GM23338 (cell line): ENCODE results near the gene CLCN6. TPM values are rescaled to one million over a fixed set of nuclear protein-coding genes. Genes with fewer than 3 reads are reported as not detected.
A peak's percentile ranks its signal among the peaks of the same experiment; 100 is the strongest.

Experiments used
- ATAC-seq: fragments of 200-7000 bp; cut with Tn5 transposase; 3 replicates; pipeline ENCODE4 v1.9.1; 2020
- DNase-seq: peaks from one replicate; pipeline ENCODE4 v3.0.0-alpha.2; 2015; ENCODE audit warnings: low spot score
- H2AFZ ChIP-seq: fragments of 200-600 bp; sonication (generic); 2 replicates; pipeline ENCODE4 v1.8.0; 2016; ENCODE audit warnings: antibody characterized with exemption, mild to moderate bottlenecking, moderate library complexity
- H3F3A ChIP-seq: fragments of 200-600 bp; sonication (generic); replicated peaks from 2 replicates; pipeline ENCODE4 v1.8.0; 2017; ENCODE audit warnings: antibody characterized with exemption, mixed run types, low read depth
- H3K27ac ChIP-seq: fragments of 200-600 bp; sonication (generic); 2 replicates; pipeline ENCODE4 v1.6.1; 2016; ENCODE audit warnings: low read depth
- H3K27me3 ChIP-seq: fragments of 200-600 bp; sonication (generic); 2 replicates; pipeline ENCODE4 v1.8.0; 2016; ENCODE audit warnings: mild to moderate bottlenecking, mixed run types, moderate library complexity; ENCODE audit not compliant: insufficient read depth
- H3K36me3 ChIP-seq: fragments of 200-600 bp; sonication (generic); 2 replicates; pipeline ENCODE4 v1.8.0; 2016; ENCODE audit warnings: mild to moderate bottlenecking; ENCODE audit not compliant: insufficient read depth
- H3K4me1 ChIP-seq: fragments of 200-600 bp; sonication (generic); 2 replicates; pipeline ENCODE4 v1.8.0; 2016; ENCODE audit warnings: mild to moderate bottlenecking, moderate library complexity; ENCODE audit not compliant: insufficient read depth
- H3K4me2 ChIP-seq: fragments of 200-600 bp; sonication (generic); 2 replicates; pipeline ENCODE4 v1.7.1; 2017; ENCODE audit warnings: mixed run types
- H3K4me3 ChIP-seq: fragments of 200-600 bp; sonication (generic); 2 replicates; pipeline ENCODE4 v1.6.1; 2016; ENCODE audit warnings: mixed run types
- H3K79me2 ChIP-seq: fragments of 200-600 bp; sonication (generic); replicated peaks from 2 replicates; pipeline ENCODE4 v1.8.0; 2017; ENCODE audit warnings: mild to moderate bottlenecking; ENCODE audit not compliant: insufficient read depth
- H3K9me2 ChIP-seq: fragments of 200-600 bp; sonication (generic); 2 replicates; pipeline ENCODE4 v1.8.0; 2017; ENCODE audit not compliant: insufficient read depth
- H4K20me1 ChIP-seq: fragments of 200-600 bp; sonication (generic); replicated peaks from 2 replicates; pipeline ENCODE4 v1.8.0; 2017; ENCODE audit warnings: mild to moderate bottlenecking; ENCODE audit not compliant: insufficient read depth
- H3K27ac Mint-ChIP-seq: 2 replicates; pipeline ENCODE4 v1.8.0; 2020; ENCODE audit warnings: inconsistent platforms, mild to moderate bottlenecking, moderate library complexity, mixed read lengths
- H3K27me3 Mint-ChIP-seq: 3 replicates; pipeline ENCODE4 v1.8.0; 2022; ENCODE audit warnings: low read depth, mild to moderate bottlenecking, moderate library complexity, mixed read lengths, inconsistent platforms; ENCODE audit not compliant: insufficient read depth, poor library complexity
- H3K36me3 Mint-ChIP-seq: 3 replicates; pipeline ENCODE4 v1.8.0; 2021; ENCODE audit warnings: low read depth, mild to moderate bottlenecking, inconsistent platforms, moderate library complexity, mixed read lengths
- H3K4me1 Mint-ChIP-seq: 3 replicates; pipeline ENCODE4 v1.8.0; 2020; ENCODE audit warnings: mild to moderate bottlenecking, inconsistent platforms, mixed read lengths
- H3K4me3 Mint-ChIP-seq: 3 replicates; pipeline ENCODE4 v1.8.0; 2021; ENCODE audit warnings: moderate library complexity, mild to moderate bottlenecking, inconsistent platforms, mixed read lengths
- H3K9me3 Mint-ChIP-seq: 3 replicates; pipeline ENCODE4 v1.8.0; 2020; ENCODE audit warnings: moderate library complexity, mild to moderate bottlenecking, inconsistent platforms, mixed read lengths
- CREB1 ChIP-seq: fragments of 250-450 bp; sonication (Bioruptor Pico); IDR thresholded peaks from 2 replicates; pipeline ENCODE4 v1.5.0; 2020; ENCODE audit warnings: low read depth, mild to moderate bottlenecking, moderate library complexity
- JUNB ChIP-seq: IDR thresholded peaks from one replicate; pipeline ENCODE4 v1.6.1; 2016; ENCODE audit warnings: antibody characterized with exemption; ENCODE audit not compliant: unreplicated experiment
- NANOG ChIP-seq: IDR thresholded peaks from 2 replicates; pipeline ENCODE4 v1.6.1; 2016; ENCODE audit warnings: antibody characterized with exemption, borderline replicate concordance
- POLR2AphosphoS5 ChIP-seq: IDR thresholded peaks from 2 replicates; pipeline ENCODE4 v1.6.1; 2016; ENCODE audit warnings: antibody characterized with exemption, low read depth
- REST ChIP-seq: IDR thresholded peaks from one replicate; pipeline ENCODE4 v1.6.1; 2018; ENCODE audit warnings: antibody characterized with exemption; ENCODE audit not compliant: unreplicated experiment
- STAT1 ChIP-seq: IDR thresholded peaks from one replicate; pipeline ENCODE4 v1.6.1; 2016; ENCODE audit warnings: antibody characterized with exemption; ENCODE audit not compliant: unreplicated experiment
- ZNF114 ChIP-seq: fragments of 250-450 bp; sonication (Bioruptor Pico); IDR thresholded peaks from 2 replicates; pipeline ENCODE4 v1.5.0; 2020; ENCODE audit warnings: mild to moderate bottlenecking, moderate library complexity
- ZNF331 ChIP-seq: fragments of 250-450 bp; sonication (Bioruptor Pico); IDR thresholded peaks from 2 replicates; pipeline ENCODE4 v1.5.0; 2020; ENCODE audit warnings: low read depth, mild to moderate bottlenecking, moderate library complexity
- polyA plus RNA-seq: library from polyadenylated mRNA; unstranded; fragments of >200 nt; fragmentation: Nextera tagmentation; extraction: Ambion mirVana; gene quantifications from 2 replicates; pipeline ENCODE4 v1.2.1, GENCODE V29; 2016
- total RNA-seq: library from RNA; depleted of rRNA; stranded (reverse); fragments of >200 nt; shearing (Covaris generic); gene quantifications from 2 replicates; pipeline ENCODE4 v1.2.3, GENCODE V29; 2014

CLCN6 gene
- total and polyA plus RNA-seq, 2 experiments from 2014 or later = 16.0 to 22.6 TPM

GRCh38 chr1:11836955-11837766 is 31.2 kb downstream of the CLCN6 start:
- H3K4me2 ChIP-seq = no peak overlapping the region
- peaks cover 18% of the 10 kb centered on the region; the same call in 1 of the 2 replicates for H4K20me1 ChIP-seq
- no peaks in the 10 kb centered on the region for H3K4me1 ChIP-seq
- H3K4me1 Mint-ChIP-seq = no peaks in the 10 kb centered on the region; the same call in 2 of the 3 replicates
- no peak overlapping the region for H3K27ac Mint-ChIP-seq
- no peaks in the 10 kb centered on the region for H3K9me3 Mint-ChIP-seq
- no peaks in the 10 kb centered on the region for H3K9me2 ChIP-seq
- no peaks in the 10 kb centered on the region for H3K79me2 ChIP-seq
- peaks cover 60% of the 10 kb centered on the region for H3K36me3 ChIP-seq
- DNase-seq (no peak), ATAC-seq (no peak)
- no peak overlapping the region for H3K4me3 Mint-ChIP-seq
- H3K27ac ChIP-seq = no peak overlapping the region
- H3K27me3 ChIP-seq = no peaks in the 10 kb centered on the region
- peaks cover 88% of the 10 kb centered on the region for H3K36me3 Mint-ChIP-seq
- H2AFZ ChIP-seq = no peak overlapping the region
- H3K4me3 ChIP-seq = no peak overlapping the region
- peaks cover 44% of the 10 kb centered on the region for H3F3A ChIP-seq
- H3K27me3 Mint-ChIP-seq = peaks cover 11% of the 10 kb centered on the region
- no peak for TF ChIP-seq CREB1 (CRISPR knock-in tag)
- no peak for TF ChIP-seq ZNF331 (CRISPR knock-in tag)
- TF ChIP-seq REST = no peak
- TF ChIP-seq NANOG = no peak
- no peak for TF ChIP-seq ZNF114 (CRISPR knock-in tag)
- no peak for TF ChIP-seq JUNB
- no peak for TF ChIP-seq POLR2AphosphoS5
- TF ChIP-seq STAT1 = no peak

- Mint-ChIP-seq H3K36me3 (peaks cover 88% of the 10 kb centered on the region), H3K4me1 (no peaks in the 10 kb centered on the region; the same call in 2 of the 3 replicates), H3K27me3 (peaks cover 11% of the 10 kb centered on the region), H3K27ac (no peak overlapping the region), H3K4me3 (no peak overlapping the region), H3K9me3 (no peaks in the 10 kb centered on the region)
- H4K20me1 ChIP-seq = peaks cover 18% of the 10 kb centered on the region
- H3F3A ChIP-seq = peaks cover 41% of the 10 kb centered on the region
- no peak overlapping the region for H3K4me3 ChIP-seq
- ATAC-seq = no peak
- no peaks in the 10 kb centered on the region for H3K9me2 ChIP-seq
- H3K27ac ChIP-seq = 0 out of 2 replicates have a peak overlapping the region, but pooled peaks have one; percentile 55
- H3K79me2 ChIP-seq = no peaks in the 10 kb centered on the region
- H3K4me1 ChIP-seq = no peaks in the 10 kb centered on the region
- peaks cover 58% of the 10 kb centered on the region for H3K36me3 ChIP-seq
- TF ChIP-seq STAT1 = no peak
- no peak for TF ChIP-seq REST
- TF ChIP-seq JUNB = no peak
- TF ChIP-seq POLR2AphosphoS5 = no peak
- no peak overlapping the region for H2AFZ ChIP-seq
- no peak overlapping the region for H3K4me2 ChIP-seq
- DNase-seq = no peak
- H3K27me3 ChIP-seq = no peaks in the 10 kb centered on the region
These were observed 31.9 kb downstream of the CLCN6 start for GRCh38 chr1:11837767-11838348.
